Stimulated activated CD4-positive, alpha-beta T cell treated with anti-CD3 and anti-CD28 coated beads, Interleukin-1b, Interleukin-23, amount 100 ng/mL, for 1 hour (primary cell): ENCODE measurements around the gene KHDRBS2.
"Not testable (repeated sequence)": the region's sequence is repeated elsewhere in the genome, so short reads cannot be mapped to it uniquely, and the experiment has no call there.

Experiments
- DNase-seq, 2 donors: peaks; one replicate each; pipeline ENCODE4 v3.0.0-alpha.2; 2020; ENCODE audit warnings: low read depth in 2 of 2

KHDRBS2 gene

DNA sequence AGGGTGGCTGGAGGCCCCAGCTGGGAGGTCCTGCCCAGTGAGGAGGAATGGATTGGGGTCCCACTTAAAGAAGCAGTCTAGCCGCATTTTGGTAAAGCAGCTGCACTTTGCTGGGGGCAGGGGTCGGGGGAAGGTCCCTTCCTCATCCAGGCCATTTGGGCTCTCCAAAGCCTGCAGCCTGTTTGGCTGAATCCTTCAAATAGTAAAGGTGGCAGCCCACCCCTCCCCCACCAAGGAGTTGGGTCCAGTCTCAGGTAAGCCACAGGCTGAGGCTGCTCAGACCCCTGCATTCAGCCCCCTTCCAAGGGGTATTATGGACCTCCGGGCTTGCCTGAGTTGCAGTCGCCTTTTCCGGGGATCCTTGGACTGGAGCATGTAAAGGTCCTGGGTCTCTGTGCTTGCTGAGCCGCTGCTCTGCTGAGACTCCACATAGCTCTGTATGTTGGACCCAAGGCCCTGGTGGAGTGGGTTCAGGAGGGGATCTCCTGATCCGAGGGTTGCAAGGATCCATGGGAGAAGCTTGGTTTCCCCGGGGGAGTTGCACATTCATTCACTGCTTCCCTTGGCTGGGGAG, 417.4 kb downstream of the KHDRBS2 start:
- DNase-seq, result no peak

- DNase-seq, result no peak
Observed at GRCh38 chr6:61867635-61868034, 418.4 kb downstream of the KHDRBS2 start.

GRCh38 chr6:61857541-61857940, 428.5 kb downstream of the KHDRBS2 start:
- DNase-seq, result no peak

DNA sequence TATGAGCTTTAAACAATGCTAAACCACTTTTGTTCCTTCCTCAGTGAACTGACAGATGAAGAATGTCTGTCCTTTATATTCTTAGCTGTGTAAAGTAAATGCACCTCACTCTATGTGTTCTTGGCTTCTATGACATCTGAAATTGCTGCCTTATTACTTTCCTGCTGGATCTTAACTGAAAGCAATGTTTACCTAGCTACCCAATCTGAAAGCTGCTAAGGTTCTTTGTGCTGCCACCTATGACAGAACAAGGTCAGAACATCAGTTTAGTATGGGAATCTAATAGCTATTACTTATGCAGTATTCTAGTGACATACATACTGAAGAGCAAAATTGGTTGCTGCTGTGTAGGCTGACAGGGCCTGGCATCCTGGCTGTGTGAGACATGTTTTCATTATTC, 444.1 kb downstream of the KHDRBS2 start:
- no peak for DNase-seq

DNA sequence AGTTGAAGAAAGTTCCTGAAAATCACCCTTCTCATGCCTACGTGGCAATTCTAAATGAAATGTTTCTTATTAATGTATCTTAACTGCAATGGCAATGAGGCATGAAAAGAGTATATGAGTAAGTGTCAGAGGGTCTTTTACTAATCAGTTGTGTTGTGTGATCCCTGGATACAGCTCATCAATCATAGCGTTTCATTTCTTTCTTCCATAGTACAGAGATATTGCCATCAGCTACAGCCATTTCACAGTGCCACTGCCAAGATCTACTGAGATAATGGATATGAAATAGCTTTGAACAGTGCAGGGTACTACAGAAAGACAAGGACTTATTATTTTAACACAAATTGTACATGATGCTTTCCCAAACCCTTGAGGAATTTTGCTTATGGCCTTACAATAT, 450.8 kb downstream of the KHDRBS2 start:
- no peak for DNase-seq

GRCh38 chr6:61833176-61833755, 452.8 kb downstream of the KHDRBS2 start:
- no peak for DNase-seq

- DNase-seq, result no peak
Observed at GRCh38 chr6:61817716-61818115, 468.3 kb downstream of the KHDRBS2 start.

- DNase-seq, result no peak
Observed at GRCh38 chr6:61810047-61810446, 476.0 kb downstream of the KHDRBS2 start.

GRCh38 chr6:61809004-61809595, 476.9 kb downstream of the KHDRBS2 start:
- DNase-seq, result no peak

DNA sequence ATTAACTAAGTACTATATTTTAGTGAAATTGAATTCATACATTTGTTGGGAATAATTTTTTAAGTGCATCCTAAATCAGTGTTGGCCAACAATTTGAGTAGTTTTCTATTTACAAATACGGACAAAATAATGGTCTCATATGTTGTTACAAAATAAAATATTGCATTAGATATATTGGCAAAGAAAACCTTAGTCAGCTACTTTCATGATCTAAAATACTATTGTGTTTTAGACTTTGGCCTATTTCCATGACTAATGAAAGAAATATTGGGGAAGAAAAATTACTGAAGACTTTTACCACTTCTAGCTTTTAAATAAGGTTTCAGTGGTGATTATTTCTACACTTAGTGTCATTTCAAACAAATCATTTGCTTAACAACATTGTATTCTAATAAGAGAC, 498.0 kb downstream of the KHDRBS2 start:
- DNase-seq, result no peak

DNA sequence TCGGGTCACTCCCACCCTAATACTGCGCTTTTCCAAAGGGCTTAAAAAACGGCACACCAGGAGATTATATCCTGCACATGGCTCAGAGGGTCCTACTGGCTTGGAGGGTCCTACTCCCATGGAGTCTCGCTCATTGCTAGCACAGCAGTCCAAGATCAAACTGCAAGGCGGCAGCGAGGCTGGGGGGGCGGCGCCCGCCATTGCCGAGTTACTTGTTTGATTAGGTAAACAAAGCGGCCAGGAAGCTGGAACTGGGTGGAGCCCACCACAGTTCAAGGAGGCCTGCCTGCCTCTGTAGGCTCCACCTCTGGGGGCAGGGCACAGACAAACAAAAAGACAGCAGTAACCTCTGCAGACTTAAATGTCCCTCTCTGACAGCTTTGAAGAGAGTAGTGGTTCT, 516.6 kb downstream of the KHDRBS2 start:
- not testable (repeated sequence) for DNase-seq

DNA sequence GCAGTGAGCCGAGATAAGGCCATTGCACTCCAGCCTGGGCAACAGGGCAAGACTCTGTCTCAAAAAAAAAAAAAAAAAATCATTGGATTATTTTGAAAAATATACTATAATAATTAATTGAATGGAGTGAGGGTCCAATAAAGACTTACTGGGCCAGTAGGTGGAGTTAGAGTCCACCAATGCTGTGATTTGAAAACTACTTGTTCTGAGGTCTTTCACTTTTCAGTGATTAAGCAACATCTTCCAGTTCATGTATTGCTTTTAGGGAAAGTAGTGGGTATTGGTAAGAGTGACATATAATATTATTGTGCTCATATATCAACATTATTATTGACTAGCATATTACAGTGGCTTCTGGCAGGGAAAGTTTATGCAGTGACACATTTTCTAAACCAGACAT, 530.3 kb downstream of the KHDRBS2 start:
- no peak for DNase-seq

- no peak for DNase-seq
Observed at GRCh38 chr6:61751986-61752385, 534.0 kb downstream of the KHDRBS2 start.

GRCh38 chr6:61745994-61746393, 540.0 kb downstream of the KHDRBS2 start:
- DNase-seq, result no peak

DNA sequence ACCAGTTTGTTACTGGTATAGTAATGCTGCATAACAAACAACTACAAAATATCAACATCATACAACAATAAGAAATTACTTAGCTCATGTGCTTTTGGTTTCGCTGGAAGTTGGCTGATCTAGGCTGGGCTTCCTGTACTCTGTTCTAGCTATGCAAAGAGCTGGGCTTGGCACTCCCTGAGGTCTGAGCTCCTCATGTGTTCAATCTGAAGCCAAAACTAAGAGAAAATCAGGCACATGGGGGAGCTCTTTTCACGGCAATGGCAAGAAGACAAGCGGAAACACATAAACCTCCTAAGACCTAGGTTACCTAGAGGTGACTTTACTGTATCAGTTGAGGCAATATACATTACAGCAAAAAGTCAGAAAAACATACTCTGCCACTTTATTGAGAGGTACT, 574.2 kb downstream of the KHDRBS2 start:
- DNase-seq, result no peak

GRCh38 chr6:61688165-61688564, 597.9 kb downstream of the KHDRBS2 start:
- no peak for DNase-seq

GRCh38 chr6:61682562-61682961, 603.5 kb downstream of the KHDRBS2 start:
- DNase-seq, result no peak

DNA sequence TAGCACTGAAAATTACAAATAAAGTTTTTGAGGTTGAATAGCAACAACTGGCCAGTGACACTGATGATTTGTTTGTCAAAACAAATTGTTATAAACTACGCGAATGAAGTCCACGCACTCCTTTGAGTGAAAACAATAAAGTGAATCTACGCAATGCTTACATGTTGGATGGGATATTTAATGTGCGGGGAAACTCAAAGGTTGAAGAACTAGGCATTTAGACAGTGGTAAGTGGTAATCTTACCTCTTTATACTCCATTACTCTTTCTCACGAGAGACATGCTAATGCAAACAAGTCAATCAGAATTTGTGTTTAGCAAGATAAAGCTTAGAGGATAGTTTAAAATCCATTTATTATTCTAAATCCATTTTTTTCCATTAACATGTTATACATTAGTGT, 606.4 kb downstream of the KHDRBS2 start:
- no peak for DNase-seq

DNA sequence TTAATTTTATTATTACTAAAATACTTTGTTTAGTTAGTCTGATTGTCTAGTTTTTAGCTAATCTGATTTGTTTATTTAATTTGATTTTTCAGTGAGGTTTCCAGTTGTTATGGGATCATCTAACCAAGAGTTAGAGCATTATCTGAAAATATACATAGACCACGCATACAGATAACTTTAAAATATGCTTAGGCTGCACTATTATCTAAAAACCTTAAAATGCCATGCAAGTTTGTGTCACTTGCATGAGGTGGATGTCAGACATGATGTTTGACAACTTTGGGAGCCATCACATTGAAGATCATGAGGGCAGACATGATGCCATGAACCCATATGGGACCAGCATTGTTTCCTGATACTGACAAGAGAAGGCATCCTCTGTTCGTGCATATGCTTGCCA, 610.3 kb downstream of the KHDRBS2 start:
- no peak for DNase-seq

GRCh38 chr6:61649845-61650244, 636.2 kb downstream of the KHDRBS2 start:
- no peak for DNase-seq

DNA sequence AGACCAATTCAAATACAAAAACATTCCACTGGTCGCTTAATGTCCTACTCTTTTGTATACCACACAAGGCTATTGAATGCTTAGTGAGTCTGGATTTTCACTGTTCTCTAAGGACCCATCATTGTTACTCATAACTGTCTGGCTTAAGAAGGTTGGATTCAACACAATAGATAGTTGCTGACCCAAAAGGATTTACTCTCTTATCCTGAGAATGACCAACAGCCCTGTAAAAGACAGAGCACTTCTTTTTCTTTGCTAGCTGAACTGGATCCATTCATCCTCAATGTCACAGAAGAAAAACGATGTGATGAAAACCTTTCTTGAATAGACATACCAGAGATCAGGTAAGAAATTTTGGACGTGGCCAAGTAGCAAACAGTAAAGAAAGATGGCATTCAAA, 645.6 kb downstream of the KHDRBS2 start:
- no peak for DNase-seq
